ENCODE data around the gene APP.

APP gene

DNA sequence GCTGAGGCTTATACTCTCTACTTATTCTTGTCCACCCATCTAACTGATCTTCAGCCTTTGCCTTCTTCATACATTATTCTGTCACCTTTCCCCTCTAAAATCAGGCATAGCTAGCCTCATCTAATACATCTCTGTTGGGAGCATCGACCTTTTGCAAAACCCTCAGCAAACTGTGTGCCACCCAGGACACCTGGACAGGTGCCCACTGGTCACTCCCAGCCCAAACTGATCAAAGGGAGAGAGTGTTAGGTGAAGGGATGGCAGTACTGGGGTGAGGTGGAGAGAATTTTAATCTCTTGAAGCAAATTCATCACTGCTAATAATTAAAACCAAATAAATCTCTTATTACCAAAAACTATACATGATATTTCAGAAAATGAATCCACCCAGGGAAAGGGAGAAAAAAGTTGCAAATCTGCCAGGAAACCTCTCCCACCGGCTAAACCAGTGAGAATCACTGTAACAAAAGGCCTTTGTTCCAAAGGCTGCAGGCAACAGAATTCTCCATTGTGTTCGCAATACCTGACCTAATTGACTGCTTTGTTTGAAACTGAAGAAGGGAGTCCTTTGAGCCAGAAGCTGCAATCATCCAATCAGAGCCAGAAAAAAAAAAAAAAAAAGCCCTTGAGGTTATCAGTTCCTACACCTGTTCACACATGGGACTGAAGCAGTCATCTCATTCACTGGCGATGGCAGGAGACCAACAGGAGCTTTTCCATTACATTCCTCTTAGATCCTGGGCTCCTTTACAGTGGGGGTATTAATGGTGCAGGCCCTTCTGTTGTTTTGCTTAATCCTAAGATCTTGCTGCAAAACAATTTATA lies 172.6 kb downstream of the APP start:
- H3K27me3 ChIP-seq (ENCODE audit: control insufficient read depth in 2 of 2, insufficient read depth in 2 of 2, low read length in 2 of 2), result no peaks in the 10 kb centered on the region
- peaks cover 10 to 21% of the 10 kb centered on the region in 2 donors for H3K4me1 ChIP-seq (ENCODE audit: control insufficient read depth in 2 of 2, insufficient read depth in 2 of 2, low read length in 2 of 2)
- H3K9ac ChIP-seq (ENCODE audit: low read depth in 1 of 2, low read length in 2 of 2), result peak overlapping the region in 1 of 2 donors; percentile 13
- H3K4me3 ChIP-seq (ENCODE audit: low read length in 2 of 2), result no peak overlapping the region
- no peaks in the 10 kb centered on the region for H3K9me3 ChIP-seq (ENCODE audit: control insufficient read depth in 2 of 2, low read length in 2 of 2)
- peaks cover 3 to 9% of the 10 kb centered on the region in 2 donors for H3K36me3 ChIP-seq (ENCODE audit: control insufficient read depth in 2 of 2, insufficient read depth in 2 of 2, low read length in 2 of 2)
- peak overlapping the region; percentile 44 to 73 for H3K27ac ChIP-seq (ENCODE audit: low read depth in 2 of 2, low read length in 2 of 2)

DNA sequence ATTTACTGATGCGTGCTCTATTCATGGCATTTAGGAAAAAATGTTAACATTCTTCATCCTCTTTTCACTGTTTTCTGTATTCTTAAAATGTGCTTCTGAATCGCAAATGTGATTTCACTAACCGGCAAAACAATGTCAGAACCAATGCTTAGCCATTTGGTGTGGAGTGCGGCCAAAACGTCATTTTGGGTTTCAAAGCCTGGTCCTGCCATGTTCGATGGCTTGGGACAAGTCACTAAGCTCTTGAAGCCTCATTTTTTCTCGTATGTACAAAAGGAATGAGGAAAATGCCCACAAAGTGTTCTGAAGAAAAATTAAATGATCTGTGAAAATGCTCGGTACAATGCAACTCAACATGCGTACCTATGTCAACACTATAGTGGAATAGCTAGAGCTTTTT lies 175.3 kb downstream of the APP start:
- no peak overlapping the region for H3K27ac ChIP-seq (ENCODE audit: low read depth in 2 of 2, low read length in 2 of 2)

DNA sequence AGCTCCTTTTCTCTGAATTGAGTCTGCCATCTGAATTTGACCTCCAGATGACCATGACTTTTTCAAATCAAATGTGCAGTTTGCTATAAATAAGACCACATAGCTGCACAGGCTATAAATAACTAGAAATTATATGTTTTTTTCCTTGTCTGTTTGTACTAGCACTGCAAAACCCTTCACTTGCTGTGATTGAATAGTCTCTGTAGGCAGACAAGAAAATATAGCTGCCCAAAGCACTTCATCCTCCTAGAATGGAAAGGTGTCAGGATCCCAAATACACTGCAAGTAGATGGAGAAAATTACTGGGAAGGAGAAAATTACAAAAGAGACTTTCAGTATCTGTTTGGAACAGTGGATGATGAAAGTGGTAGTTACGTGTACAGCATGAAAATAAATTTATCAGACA lies 175.8 kb downstream of the APP start:
- Histone ChIP-seq H3K4me1 (ENCODE audit: control insufficient read depth in 2 of 2, insufficient read depth in 2 of 2, low read length in 2 of 2) (peaks cover 0 to 12% of the 10 kb centered on the region in 2 donors), H3K36me3 (ENCODE audit: control insufficient read depth in 2 of 2, insufficient read depth in 2 of 2, low read length in 2 of 2) (peaks cover 3 to 9% of the 10 kb centered on the region in 2 donors), H3K9ac (ENCODE audit: low read depth in 1 of 2, low read length in 2 of 2) (no peak overlapping the region), H3K27ac (ENCODE audit: low read depth in 2 of 2, low read length in 2 of 2) (no peak overlapping the region), H3K4me3 (ENCODE audit: low read length in 2 of 2) (no peak overlapping the region), H3K9me3 (ENCODE audit: control insufficient read depth in 2 of 2, low read length in 2 of 2) (no peaks in the 10 kb centered on the region), H3K27me3 (ENCODE audit: control insufficient read depth in 2 of 2, insufficient read depth in 2 of 2, low read length in 2 of 2) (no peaks in the 10 kb centered on the region)

More for the DNA sequence above, 175.3 kb downstream of the APP start:
- Histone ChIP-seq H3K27me3 (ENCODE audit: control insufficient read depth in 2 of 2, insufficient read depth in 2 of 2, low read length in 2 of 2) (no peaks in the 10 kb centered on the region), H3K36me3 (ENCODE audit: control insufficient read depth in 2 of 2, insufficient read depth in 2 of 2, low read length in 2 of 2) (peaks cover 3 to 9% of the 10 kb centered on the region in 2 donors), H3K9me3 (ENCODE audit: control insufficient read depth in 2 of 2, low read length in 2 of 2) (no peaks in the 10 kb centered on the region), H3K9ac (ENCODE audit: low read depth in 1 of 2, low read length in 2 of 2) (no peak overlapping the region), H3K4me3 (ENCODE audit: low read length in 2 of 2) (no peak overlapping the region), H3K4me1 (ENCODE audit: control insufficient read depth in 2 of 2, insufficient read depth in 2 of 2, low read length in 2 of 2) (peaks cover 2 to 17% of the 10 kb centered on the region in 2 donors)

DNA sequence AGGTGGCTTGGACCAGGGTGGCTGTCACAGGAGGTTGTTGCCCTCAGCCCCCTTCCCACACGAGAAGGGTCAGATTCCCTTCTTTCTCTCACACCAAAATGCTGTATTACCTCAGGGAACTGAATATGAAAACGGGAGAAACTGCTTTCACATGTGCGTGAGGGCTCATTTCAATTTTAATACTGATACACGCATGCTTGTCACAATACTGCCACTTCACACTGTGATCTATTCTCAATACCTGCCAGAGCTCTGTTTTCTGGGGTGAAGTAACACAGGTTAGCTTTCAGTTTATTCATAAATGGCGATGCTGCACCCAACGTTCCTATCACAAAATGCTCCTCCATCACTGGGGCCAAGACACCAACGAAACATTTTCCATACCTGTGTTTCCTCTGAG lies 181.8 kb downstream of the APP start:
- Histone ChIP-seq H3K36me3 (ENCODE audit: control insufficient read depth in 2 of 2, insufficient read depth in 2 of 2, low read length in 2 of 2) (peaks cover 0 to 5% of the 10 kb centered on the region in 2 donors), H3K4me3 (ENCODE audit: low read length in 2 of 2) (no peak overlapping the region), H3K9me3 (ENCODE audit: control insufficient read depth in 2 of 2, low read length in 2 of 2) (no peaks in the 10 kb centered on the region), H3K4me1 (ENCODE audit: control insufficient read depth in 2 of 2, insufficient read depth in 2 of 2, low read length in 2 of 2) (no peaks in the 10 kb centered on the region), H3K27me3 (ENCODE audit: control insufficient read depth in 2 of 2, insufficient read depth in 2 of 2, low read length in 2 of 2) (no peaks in the 10 kb centered on the region), H3K27ac (ENCODE audit: low read depth in 2 of 2, low read length in 2 of 2) (no peak overlapping the region), H3K9ac (ENCODE audit: low read depth in 1 of 2, low read length in 2 of 2) (no peak overlapping the region)

DNA sequence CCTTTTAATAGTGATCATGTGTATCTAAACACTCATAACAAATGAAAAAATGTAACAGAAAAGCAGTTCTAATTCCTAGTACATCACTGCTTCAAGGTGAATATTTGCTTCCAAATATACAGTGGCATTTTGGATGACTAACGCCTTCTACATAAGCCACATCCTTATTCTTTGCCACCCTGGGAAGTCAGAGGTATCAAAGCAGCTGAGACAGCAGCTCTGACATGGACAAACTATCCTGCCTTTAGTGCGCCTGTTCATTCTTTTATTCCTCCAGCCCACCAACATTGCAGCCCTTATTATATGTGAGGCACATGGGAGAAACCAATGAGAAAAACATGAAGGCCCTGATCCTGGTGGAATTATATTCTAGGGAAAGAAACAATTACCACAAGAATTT lies 183.0 kb downstream of the APP start:
- Histone ChIP-seq H3K36me3 (ENCODE audit: control insufficient read depth in 2 of 2, insufficient read depth in 2 of 2, low read length in 2 of 2) (peaks cover 3 to 5% of the 10 kb centered on the region in 2 donors), H3K27ac (ENCODE audit: low read depth in 2 of 2, low read length in 2 of 2) (no peak overlapping the region), H3K27me3 (ENCODE audit: control insufficient read depth in 2 of 2, insufficient read depth in 2 of 2, low read length in 2 of 2) (no peaks in the 10 kb centered on the region), H3K4me3 (ENCODE audit: low read length in 2 of 2) (no peak overlapping the region), H3K4me1 (ENCODE audit: control insufficient read depth in 2 of 2, insufficient read depth in 2 of 2, low read length in 2 of 2) (no peaks in the 10 kb centered on the region), H3K9me3 (ENCODE audit: control insufficient read depth in 2 of 2, low read length in 2 of 2) (no peaks in the 10 kb centered on the region), H3K9ac (ENCODE audit: low read depth in 1 of 2, low read length in 2 of 2) (no peak overlapping the region)

DNA sequence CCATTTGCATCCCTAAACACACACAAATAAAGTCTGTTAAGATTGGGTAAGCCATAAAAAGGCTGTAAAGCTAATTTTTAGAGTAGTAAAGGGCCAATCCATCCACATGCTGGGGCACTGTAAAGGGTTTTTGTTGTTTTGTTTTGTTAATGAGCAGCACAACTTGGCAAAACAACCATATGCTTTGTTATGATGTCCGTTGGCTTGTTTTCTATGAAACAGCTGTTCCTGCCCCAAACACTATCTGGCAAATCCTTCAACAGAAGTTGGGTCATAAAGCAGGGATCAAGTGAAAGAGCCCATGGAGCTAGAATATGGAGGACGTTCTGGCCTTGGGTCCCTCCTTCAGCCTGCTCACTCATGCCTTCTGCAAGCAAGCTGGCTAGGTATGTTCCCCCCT lies 183.6 kb downstream of the APP start:
- Histone ChIP-seq H3K4me3 (ENCODE audit: low read length in 2 of 2) (no peak overlapping the region), H3K9me3 (ENCODE audit: control insufficient read depth in 2 of 2, low read length in 2 of 2) (no peaks in the 10 kb centered on the region), H3K9ac (ENCODE audit: low read depth in 1 of 2, low read length in 2 of 2) (no peak overlapping the region), H3K4me1 (ENCODE audit: control insufficient read depth in 2 of 2, insufficient read depth in 2 of 2, low read length in 2 of 2) (no peaks in the 10 kb centered on the region), H3K27ac (ENCODE audit: low read depth in 2 of 2, low read length in 2 of 2) (no peak overlapping the region), H3K36me3 (ENCODE audit: control insufficient read depth in 2 of 2, insufficient read depth in 2 of 2, low read length in 2 of 2) (peaks cover 9% of the 10 kb centered on the region in 2 donors), H3K27me3 (ENCODE audit: control insufficient read depth in 2 of 2, insufficient read depth in 2 of 2, low read length in 2 of 2) (no peaks in the 10 kb centered on the region)

DNA sequence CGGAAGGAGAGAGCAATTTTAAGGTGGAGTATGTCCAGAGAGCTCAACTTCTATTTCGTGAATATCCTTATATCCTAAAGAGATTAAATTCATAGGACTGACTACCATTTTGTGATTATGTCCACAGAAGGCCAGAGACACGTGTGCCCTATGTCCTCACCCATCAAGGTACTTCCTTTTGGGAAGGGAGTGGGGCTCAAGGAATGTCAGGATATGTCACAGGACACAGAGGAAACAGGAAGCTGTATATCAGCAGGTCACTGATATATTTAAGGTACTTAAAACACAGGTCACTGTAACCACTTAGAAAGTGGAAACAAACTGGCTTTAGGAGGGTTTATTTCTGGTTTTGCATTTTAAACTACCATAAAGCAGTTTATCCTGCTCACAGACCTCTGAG lies 184.6 kb downstream of the APP start:
- no peak overlapping the region for H3K4me3 ChIP-seq (ENCODE audit: low read length in 2 of 2)
- H3K27me3 ChIP-seq (ENCODE audit: control insufficient read depth in 2 of 2, insufficient read depth in 2 of 2, low read length in 2 of 2), result no peaks in the 10 kb centered on the region
- no peaks in the 10 kb centered on the region for H3K4me1 ChIP-seq (ENCODE audit: control insufficient read depth in 2 of 2, insufficient read depth in 2 of 2, low read length in 2 of 2)
- peaks cover 14 to 15% of the 10 kb centered on the region in 2 donors for H3K36me3 ChIP-seq (ENCODE audit: control insufficient read depth in 2 of 2, insufficient read depth in 2 of 2, low read length in 2 of 2)
- H3K9me3 ChIP-seq (ENCODE audit: control insufficient read depth in 2 of 2, low read length in 2 of 2), result no peaks in the 10 kb centered on the region
- H3K9ac ChIP-seq (ENCODE audit: low read depth in 1 of 2, low read length in 2 of 2), result no peak overlapping the region
- no peak overlapping the region for H3K27ac ChIP-seq (ENCODE audit: low read depth in 2 of 2, low read length in 2 of 2)

DNA sequence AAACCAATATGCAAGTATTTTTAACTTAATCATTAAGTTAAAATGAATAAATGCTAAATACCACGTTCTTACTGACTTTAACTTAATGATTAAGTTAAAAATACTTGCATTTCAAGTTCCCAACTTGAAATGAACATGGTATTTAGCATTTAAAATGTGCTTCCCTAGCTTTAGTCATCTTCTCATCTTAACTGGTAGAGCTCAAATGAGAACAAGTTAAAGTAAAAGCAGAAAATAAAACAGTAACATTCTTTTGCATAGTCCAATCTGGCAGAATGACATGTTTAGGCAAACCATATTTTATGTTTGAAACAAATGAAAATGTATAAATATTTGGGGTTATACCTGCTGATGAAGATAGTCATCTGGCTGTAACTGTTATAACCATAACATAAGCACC lies 186.0 kb downstream of the APP start:
- no peaks in the 10 kb centered on the region for H3K27me3 ChIP-seq (ENCODE audit: control insufficient read depth in 2 of 2, insufficient read depth in 2 of 2, low read length in 2 of 2)
- no peak overlapping the region for H3K27ac ChIP-seq (ENCODE audit: low read depth in 2 of 2, low read length in 2 of 2)
- H3K4me3 ChIP-seq (ENCODE audit: low read length in 2 of 2), result no peak overlapping the region
- H3K9ac ChIP-seq (ENCODE audit: low read depth in 1 of 2, low read length in 2 of 2), result no peak overlapping the region
- H3K4me1 ChIP-seq (ENCODE audit: control insufficient read depth in 2 of 2, insufficient read depth in 2 of 2, low read length in 2 of 2), result no peaks in the 10 kb centered on the region
- no peaks in the 10 kb centered on the region for H3K9me3 ChIP-seq (ENCODE audit: control insufficient read depth in 2 of 2, low read length in 2 of 2)
- H3K36me3 ChIP-seq (ENCODE audit: control insufficient read depth in 2 of 2, insufficient read depth in 2 of 2, low read length in 2 of 2), result peaks cover 20 to 25% of the 10 kb centered on the region in 2 donors

DNA sequence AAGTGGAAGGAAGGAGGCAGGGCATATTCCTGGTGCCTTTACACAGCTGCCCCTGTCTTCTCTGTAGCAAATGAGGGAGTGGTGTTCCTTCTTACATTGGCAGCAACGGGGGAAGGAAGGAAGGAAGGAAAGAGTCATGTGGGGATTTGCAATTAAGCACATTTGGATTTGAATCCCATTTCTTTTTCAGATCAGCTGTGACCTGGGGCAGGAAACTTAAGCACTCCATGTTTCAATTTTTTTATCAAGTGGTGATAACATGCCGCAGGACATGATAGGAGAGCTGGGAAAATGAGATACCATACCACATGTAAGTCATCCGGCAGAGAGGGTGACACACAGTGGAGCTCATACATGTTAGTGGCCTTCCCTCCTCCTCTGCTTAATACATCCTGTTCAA lies 186.8 kb downstream of the APP start:
- Histone ChIP-seq H3K4me1 (ENCODE audit: control insufficient read depth in 2 of 2, insufficient read depth in 2 of 2, low read length in 2 of 2) (no peaks in the 10 kb centered on the region), H3K9ac (ENCODE audit: low read depth in 1 of 2, low read length in 2 of 2) (no peak overlapping the region), H3K36me3 (ENCODE audit: control insufficient read depth in 2 of 2, insufficient read depth in 2 of 2, low read length in 2 of 2) (peaks cover 20 to 25% of the 10 kb centered on the region in 2 donors), H3K9me3 (ENCODE audit: control insufficient read depth in 2 of 2, low read length in 2 of 2) (no peaks in the 10 kb centered on the region), H3K27me3 (ENCODE audit: control insufficient read depth in 2 of 2, insufficient read depth in 2 of 2, low read length in 2 of 2) (no peaks in the 10 kb centered on the region), H3K27ac (ENCODE audit: low read depth in 2 of 2, low read length in 2 of 2) (no peak overlapping the region), H3K4me3 (ENCODE audit: low read length in 2 of 2) (no peak overlapping the region)

DNA sequence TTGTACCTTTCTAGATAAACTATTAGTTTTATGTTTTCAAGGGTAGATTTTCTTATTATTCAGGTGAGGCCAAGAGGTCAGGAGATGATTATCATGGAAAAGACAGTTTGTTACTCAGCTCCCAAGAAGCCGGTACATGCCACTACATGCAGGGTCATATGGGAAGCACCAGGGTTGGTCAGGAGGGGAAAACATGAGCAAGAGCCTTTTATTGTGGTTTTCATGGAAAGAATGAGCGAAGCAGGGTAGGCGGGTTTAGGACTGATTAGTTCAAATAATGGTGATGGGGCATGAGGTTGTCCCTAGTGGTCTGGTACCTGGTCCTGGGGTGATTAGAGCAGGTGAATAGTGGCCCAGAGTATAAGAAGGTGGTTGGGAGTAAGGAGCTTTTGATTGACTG lies 189.9 kb downstream of the APP start:
- no peaks in the 10 kb centered on the region for H3K27me3 ChIP-seq (ENCODE audit: control insufficient read depth in 2 of 2, insufficient read depth in 2 of 2, low read length in 2 of 2)
- H3K4me3 ChIP-seq (ENCODE audit: low read length in 2 of 2), result no peak overlapping the region
- no peaks in the 10 kb centered on the region for H3K4me1 ChIP-seq (ENCODE audit: control insufficient read depth in 2 of 2, insufficient read depth in 2 of 2, low read length in 2 of 2)
- H3K36me3 ChIP-seq (ENCODE audit: control insufficient read depth in 2 of 2, insufficient read depth in 2 of 2, low read length in 2 of 2), result peaks cover 18 to 39% of the 10 kb centered on the region in 2 donors
- H3K27ac ChIP-seq (ENCODE audit: low read depth in 2 of 2, low read length in 2 of 2), result no peak overlapping the region
- H3K9me3 ChIP-seq (ENCODE audit: control insufficient read depth in 2 of 2, low read length in 2 of 2), result no peaks in the 10 kb centered on the region
- H3K9ac ChIP-seq (ENCODE audit: low read depth in 1 of 2, low read length in 2 of 2), result no peak overlapping the region

Data from mucosa of rectum (tissue), 2 donors.